Subcutaneous abdominal adipose tissue (tissue), 5 donors: ENCODE results near the gene FMO5.
"Not testable (repeated sequence)": the region's sequence is repeated elsewhere in the genome, so short reads cannot be mapped to it uniquely, and the experiment has no call there.

ENCODE experiments used
- H3K27ac ChIP-seq: one replicate; pipeline ENCODE4 v1.7.0; 2013; ENCODE audit warnings: low read depth, mild to moderate bottlenecking, inconsistent platforms, low read length, moderate library complexity
- H3K27me3 ChIP-seq, 5 donors: one replicate each; pipeline ENCODE4 v1.7.0; 2013; ENCODE audit warnings: low read length in 5 of 5, inconsistent platforms in 1 of 5; ENCODE audit not compliant: control insufficient read depth in 5 of 5, insufficient read depth in 4 of 5
- H3K36me3 ChIP-seq, 5 donors: one replicate each; pipeline ENCODE4 v1.7.0; 2013; ENCODE audit warnings: low read length in 5 of 5; ENCODE audit not compliant: control insufficient read depth in 5 of 5, insufficient read depth in 5 of 5
- H3K4me1 ChIP-seq, 5 donors: one replicate each; pipeline ENCODE4 v1.7.0; 2013; ENCODE audit warnings: low read length in 5 of 5, mild to moderate bottlenecking in 3 of 5, moderate library complexity in 1 of 5; ENCODE audit not compliant: control insufficient read depth in 5 of 5, insufficient read depth in 5 of 5
- H3K4me3 ChIP-seq, 5 donors: one replicate each; pipeline ENCODE4 v1.7.0; 2013; ENCODE audit warnings: low read length in 5 of 5, low read depth in 1 of 5
- H3K9ac ChIP-seq, 5 donors: one replicate each; pipeline ENCODE4 v1.7.0; 2013; ENCODE audit warnings: low read length in 5 of 5, mild to moderate bottlenecking in 4 of 5, moderate library complexity in 3 of 5
- H3K9me3 ChIP-seq, 5 donors: one replicate each; pipeline ENCODE4 v1.7.0; 2013; ENCODE audit warnings: low read length in 5 of 5; ENCODE audit not compliant: control insufficient read depth in 5 of 5
- donor health status: healthy.
- donor health status: healthy.
- donor health status: healthy.
- donor health status: healthy.
- donor health status: healthy.

Gene FMO5

GRCh38 chr1:147208619-147209018 is 16.5 kb downstream of the FMO5 start:
- H3K9ac ChIP-seq, result no peak overlapping the region
- H3K9me3 ChIP-seq, result no peaks in the 10 kb centered on the region
- no peak overlapping the region for H3K4me3 ChIP-seq
- H3K4me1 ChIP-seq, result peaks cover 0 to 2% (median 0%) of the 10 kb centered on the region in 5 donors
- no peaks in the 10 kb centered on the region for H3K27me3 ChIP-seq
- peaks cover 2 to 17% (median 5%) of the 10 kb centered on the region in 5 donors for H3K36me3 ChIP-seq
- no peak overlapping the region for H3K27ac ChIP-seq

DNA sequence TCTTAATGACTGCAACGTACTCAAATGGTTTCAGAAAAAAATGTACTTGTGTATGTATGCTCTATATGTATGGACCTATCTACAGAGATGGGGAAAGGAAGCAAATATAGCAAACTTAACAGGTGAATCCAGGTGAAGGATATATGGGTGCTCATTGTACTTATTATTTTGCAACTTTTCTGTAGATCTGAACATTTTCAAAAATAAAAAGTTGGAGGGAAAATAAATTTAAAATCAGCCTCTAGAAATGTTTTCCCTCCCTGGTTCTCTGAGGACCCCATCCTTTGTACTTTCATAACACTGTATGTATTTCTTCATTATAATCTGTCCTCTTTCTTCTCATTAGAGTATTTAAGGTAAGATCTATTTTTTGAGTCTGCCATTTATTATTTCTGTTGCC is 17.9 kb downstream of the FMO5 start:
- Histone ChIP-seq H3K36me3 (peaks cover 2 to 10% (median 3%) of the 10 kb centered on the region in 5 donors), H3K9ac (no peak overlapping the region), H3K27ac (no peak overlapping the region), H3K4me3 (no peak overlapping the region), H3K27me3 (no peaks in the 10 kb centered on the region), H3K4me1 (peaks cover 0 to 2% (median 0%) of the 10 kb centered on the region in 5 donors), H3K9me3 (no peaks in the 10 kb centered on the region)

DNA sequence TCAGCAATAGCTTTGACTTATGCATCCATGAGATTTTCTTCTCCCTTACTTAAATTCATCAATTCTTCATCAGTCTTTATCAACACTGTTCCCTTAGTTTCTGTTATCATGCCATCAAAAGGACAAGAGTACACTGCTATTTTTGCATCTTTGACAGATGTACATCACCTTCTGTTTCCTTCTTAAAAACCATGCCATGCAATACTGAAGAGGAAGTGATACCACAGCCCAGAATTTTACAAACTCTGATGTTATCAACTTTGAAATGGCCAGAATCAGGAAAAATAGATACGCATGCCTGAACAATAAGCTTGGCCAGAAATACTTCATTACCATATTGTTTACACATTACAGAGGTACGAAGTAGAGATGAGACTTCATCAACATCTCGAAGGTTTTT is 21.1 kb downstream of the FMO5 start:
- Histone ChIP-seq H3K27me3 (no peaks in the 10 kb centered on the region), H3K4me3 (no peak overlapping the region), H3K9ac (no peak overlapping the region), H3K36me3 (peaks cover 0 to 3% (median 2%) of the 10 kb centered on the region in 5 donors), H3K27ac (no peak overlapping the region), H3K9me3 (no peaks in the 10 kb centered on the region), H3K4me1 (peaks cover 0 to 2% (median 0%) of the 10 kb centered on the region in 5 donors)

DNA sequence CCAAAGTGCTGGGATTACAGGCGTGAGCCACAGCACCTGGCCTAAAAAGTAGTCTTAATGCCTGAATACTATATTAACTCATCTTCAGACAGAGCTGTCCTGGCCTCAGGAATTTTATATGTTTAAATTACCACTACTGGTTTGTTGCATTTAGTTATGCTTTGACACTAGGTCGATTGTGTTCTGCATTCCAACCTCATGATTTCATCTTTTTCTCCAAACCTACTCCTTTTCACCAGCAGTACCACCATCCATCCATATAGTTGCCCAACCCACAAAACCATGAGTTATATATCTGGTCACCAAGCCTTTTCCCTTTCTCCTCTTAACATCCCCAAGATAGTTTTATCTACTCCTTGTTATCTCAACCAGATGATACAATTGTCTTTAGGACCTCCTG is 22.6 kb downstream of the FMO5 start:
- Histone ChIP-seq H3K9ac (no peak overlapping the region), H3K4me1 (peaks cover 0 to 2% (median 0%) of the 10 kb centered on the region in 5 donors), H3K27ac (no peak overlapping the region)

DNA sequence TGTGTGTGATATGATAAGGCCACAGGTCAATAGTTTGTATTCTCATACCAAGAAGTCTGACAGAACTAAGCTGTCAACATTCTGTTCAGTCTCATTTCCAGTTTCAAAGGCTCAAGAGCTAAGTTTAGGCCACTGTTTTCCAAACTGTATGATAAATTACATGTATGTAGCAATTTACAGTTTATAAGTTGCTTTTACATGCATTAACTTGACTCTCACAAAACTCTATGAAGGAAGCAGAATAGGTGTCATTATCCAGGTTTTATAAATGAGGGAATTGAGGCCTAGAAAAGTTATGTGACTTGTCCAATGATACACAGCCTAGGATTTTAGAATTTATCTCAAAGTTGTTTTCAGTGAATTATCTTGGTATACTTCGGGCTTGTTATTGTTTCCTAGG is 23.4 kb downstream of the FMO5 start:
- H3K9me3 ChIP-seq, result no peaks in the 10 kb centered on the region
- H3K27ac ChIP-seq, result no peak overlapping the region
- no peak overlapping the region for H3K4me3 ChIP-seq
- no peak overlapping the region for H3K9ac ChIP-seq
- no peaks in the 10 kb centered on the region for H3K27me3 ChIP-seq
- peaks cover 0 to 2% (median 0%) of the 10 kb centered on the region in 5 donors for H3K4me1 ChIP-seq
- peaks cover 0 to 3% (median 0%) of the 10 kb centered on the region in 5 donors for H3K36me3 ChIP-seq

More for the DNA sequence above, 22.6 kb downstream of the FMO5 start:
- Histone ChIP-seq H3K4me3 (no peak overlapping the region), H3K36me3 (peaks cover 0 to 3% (median 0%) of the 10 kb centered on the region in 5 donors), H3K9me3 (no peaks in the 10 kb centered on the region), H3K27me3 (no peaks in the 10 kb centered on the region)

- Histone ChIP-seq H3K4me3 (no peak overlapping the region), H3K9ac (no peak overlapping the region), H3K27me3 (no peaks in the 10 kb centered on the region), H3K4me1 (peaks cover 0 to 2% (median 0%) of the 10 kb centered on the region in 5 donors), H3K36me3 (peaks cover 0 to 3% (median 0%) of the 10 kb centered on the region in 5 donors), H3K27ac (no peak overlapping the region), H3K9me3 (no peaks in the 10 kb centered on the region)
These were observed 23.9 kb downstream of the FMO5 start for GRCh38 chr1:147201276-147201675.

DNA sequence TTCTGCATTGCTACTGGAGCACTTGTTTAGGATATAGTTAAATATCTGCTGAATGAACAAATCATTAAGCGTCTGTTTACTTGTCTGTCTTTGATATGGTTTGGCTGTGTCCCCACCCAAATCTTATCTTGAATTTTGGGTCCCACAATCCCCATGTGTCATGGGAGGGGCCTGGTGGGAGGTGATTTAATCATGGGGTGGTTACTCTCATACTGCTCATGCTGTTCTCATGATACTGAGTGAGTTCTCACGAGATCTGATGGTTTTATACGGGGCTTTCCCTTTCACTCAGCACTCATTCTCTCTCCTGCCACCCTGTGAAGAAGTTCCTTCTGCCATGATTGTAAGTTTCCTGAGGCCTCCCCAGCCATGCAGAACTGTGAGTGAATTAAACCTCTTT is 27.8 kb downstream of the FMO5 start:
- not testable (repeated sequence) for H3K4me1 ChIP-seq, H3K9ac ChIP-seq, H3K27ac ChIP-seq, H3K4me3 ChIP-seq, H3K27me3 ChIP-seq, H3K36me3 ChIP-seq, H3K9me3 ChIP-seq

GRCh38 chr1:147189514-147189913 is 35.6 kb downstream of the FMO5 start:
- Histone ChIP-seq H3K9ac (no peak overlapping the region), H3K4me3 (no peak overlapping the region), H3K36me3 (peaks cover 0 to 4% (median 0%) of the 10 kb centered on the region in 5 donors), H3K4me1 (no peaks in the 10 kb centered on the region), H3K9me3 (no peaks in the 10 kb centered on the region), H3K27me3 (no peaks in the 10 kb centered on the region), H3K27ac (no peak overlapping the region)

DNA sequence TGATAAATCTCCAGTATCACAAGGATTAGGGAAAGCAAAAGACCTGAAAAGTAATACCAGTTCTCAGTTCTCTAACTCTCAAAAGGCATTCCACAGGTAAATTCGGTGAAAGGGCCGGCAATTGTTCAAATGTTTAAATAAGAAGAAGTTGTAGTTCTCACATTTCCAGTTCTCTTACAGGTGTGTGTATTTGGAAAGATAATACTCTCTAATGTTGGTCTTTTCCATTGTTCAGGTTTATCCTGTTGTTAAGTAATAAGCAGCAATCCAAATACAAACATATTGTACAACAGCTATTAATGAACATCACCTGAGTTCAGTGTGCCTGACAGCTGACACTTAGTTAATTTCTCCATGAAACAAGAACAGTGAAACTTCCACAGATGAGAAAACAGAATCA is 39.7 kb downstream of the FMO5 start:
- no peak overlapping the region for H3K27ac ChIP-seq

GRCh38 chr1:147177611-147178380 is 47.3 kb downstream of the FMO5 start:
- H3K27me3 ChIP-seq, result no peaks in the 10 kb centered on the region
- H3K9ac ChIP-seq, result peak overlapping the region in 1 of 5 donors; percentile 2
- peaks cover 0 to 3% (median 0%) of the 10 kb centered on the region in 5 donors for H3K36me3 ChIP-seq
- peak overlapping the region in 3 of 5 donors; percentile 26 to 37 (median 34) for H3K4me3 ChIP-seq
- H3K9me3 ChIP-seq, result no peaks in the 10 kb centered on the region
- peaks cover 0 to 16% (median 11%) of the 10 kb centered on the region in 5 donors for H3K4me1 ChIP-seq
- H3K27ac ChIP-seq, result no peak overlapping the region

More for the DNA sequence above, 39.7 kb downstream of the FMO5 start:
- Histone ChIP-seq H3K36me3 (peaks cover 0 to 4% (median 0%) of the 10 kb centered on the region in 5 donors), H3K9ac (no peak overlapping the region), H3K4me1 (no peaks in the 10 kb centered on the region), H3K9me3 (no peaks in the 10 kb centered on the region), H3K27me3 (no peaks in the 10 kb centered on the region), H3K4me3 (no peak overlapping the region)
